Breast epithelium (tissue), 4 donors: ENCODE results near the gene TSHR. TPM values are rescaled to one million over a fixed set of nuclear protein-coding genes. Genes with fewer than 3 reads are reported as not detected.

Experiments used
- DNase-seq, 2 donors: peaks; one replicate each; pipeline ENCODE4 v3.0.0-alpha.2; 2019; ENCODE audit warnings: low spot score in 2 of 2
- H3K27ac ChIP-seq, 2 donors: fragments of 200-600 bp; sonication (generic) in 1 of 2; one replicate each; pipeline ENCODE4 v1.5.1; 2016 to 2019; ENCODE audit warnings: mild to moderate bottlenecking in 1 of 2
- H3K27me3 ChIP-seq, 2 donors: fragments of 200-600 bp; sonication (generic) in 1 of 2; one replicate each; pipeline versions ENCODE4 v1.5.1 to v1.6.0; 2017 to 2019; ENCODE audit warnings: control low read depth in 1 of 2, mild to moderate bottlenecking in 1 of 2
- H3K36me3 ChIP-seq: fragments of 200-600 bp; one replicate; pipeline ENCODE4 v1.5.1; 2019
- H3K4me1 ChIP-seq, 2 donors: fragments of 200-600 bp; sonication (generic); one replicate each; pipeline ENCODE4 v1.5.1; 2016 to 2019; ENCODE audit warnings: control low read depth in 1 of 2
- H3K4me3 ChIP-seq, 3 donors: fragments of 200-600 bp; sonication (generic); 1 replicate in 2 of 3; 2 replicates in 1 of 3; pipeline ENCODE4 v1.5.1; 2016 to 2019; ENCODE audit warnings: mild to moderate bottlenecking in 3 of 3, moderate library complexity in 2 of 3
- H3K9me3 ChIP-seq, 2 donors: fragments of 200-600 bp; sonication (generic) in 1 of 2; one replicate each; pipeline ENCODE4 v1.5.1; 2016 to 2019; ENCODE audit warnings: control low read depth in 1 of 2
- POLR2A ChIP-seq: fragments of 450-650 bp; IDR thresholded peaks from one replicate; pipeline ENCODE4 v1.6.1; 2016; ENCODE audit warnings: antibody characterized with exemption, mild to moderate bottlenecking, moderate library complexity
- POLR2AphosphoS5 ChIP-seq, 3 donors: sonication (generic); formaldehyde crosslinking; IDR thresholded peaks; one replicate each; pipeline ENCODE4 v1.6.1; 2017; ENCODE audit warnings: antibody characterized with exemption in 3 of 3
- intact Hi-C: fragments of 100-400 bp; cut with DNase I; formaldehyde crosslinking; loops from one replicate; pipeline ENCODE4 v1.15.1; 2023; ENCODE audit warnings: low total_unique reads
- total RNA-seq, 3 donors: library from RNA; depleted of rRNA; stranded (reverse); fragments of >200 nt; gene quantifications; one replicate each; pipeline ENCODE4 v1.1.0, GENCODE V29; 2016
- TF ChIP-seq, protein P1 (sequence below), 3 donors: fragments of 450-650 bp; IDR thresholded peaks; one replicate each; pipeline ENCODE4 v1.5.1; 2016 to 2017; ENCODE audit warnings: antibody characterized with exemption in 3 of 3, mild to moderate bottlenecking in 3 of 3, moderate library complexity in 3 of 3

The TSHR gene
- total RNA-seq, 3 donors from 2014 or later: 0.48 to 1.6 TPM; not detected in 1

- H3K27ac ChIP-seq: no peak overlapping the region
- no peaks in the 10 kb centered on the region for H3K4me1 ChIP-seq
- H3K27me3 ChIP-seq: no peaks in the 10 kb centered on the region
- no peaks in the 10 kb centered on the region for H3K36me3 ChIP-seq
- TF ChIP-seq POLR2AphosphoS5 (IDR thresholded peaks at IDR 0.05) (peak in 1 of 3 donors; percentile 50), POLR2A (no peak)
- TF ChIP-seq, protein P1, sequence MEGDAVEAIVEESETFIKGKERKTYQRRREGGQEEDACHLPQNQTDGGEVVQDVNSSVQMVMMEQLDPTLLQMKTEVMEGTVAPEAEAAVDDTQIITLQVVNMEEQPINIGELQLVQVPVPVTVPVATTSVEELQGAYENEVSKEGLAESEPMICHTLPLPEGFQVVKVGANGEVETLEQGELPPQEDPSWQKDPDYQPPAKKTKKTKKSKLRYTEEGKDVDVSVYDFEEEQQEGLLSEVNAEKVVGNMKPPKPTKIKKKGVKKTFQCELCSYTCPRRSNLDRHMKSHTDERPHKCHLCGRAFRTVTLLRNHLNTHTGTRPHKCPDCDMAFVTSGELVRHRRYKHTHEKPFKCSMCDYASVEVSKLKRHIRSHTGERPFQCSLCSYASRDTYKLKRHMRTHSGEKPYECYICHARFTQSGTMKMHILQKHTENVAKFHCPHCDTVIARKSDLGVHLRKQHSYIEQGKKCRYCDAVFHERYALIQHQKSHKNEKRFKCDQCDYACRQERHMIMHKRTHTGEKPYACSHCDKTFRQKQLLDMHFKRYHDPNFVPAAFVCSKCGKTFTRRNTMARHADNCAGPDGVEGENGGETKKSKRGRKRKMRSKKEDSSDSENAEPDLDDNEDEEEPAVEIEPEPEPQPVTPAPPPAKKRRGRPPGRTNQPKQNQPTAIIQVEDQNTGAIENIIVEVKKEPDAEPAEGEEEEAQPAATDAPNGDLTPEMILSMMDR (IDR thresholded peaks at IDR 0.05): peak; percentile 35 to 67 (median 61)
- DNase-seq: no peak
- intact Hi-C loops: no loop called here
- peak overlapping the region in 1 of 3 donors; percentile 2 for H3K4me3 ChIP-seq
- H3K9me3 ChIP-seq: no peaks in the 10 kb centered on the region
Observed at GRCh38 chr14:80996049-80996901, 40.9 kb downstream of the TSHR start.

- no peak for TF ChIP-seq POLR2A
- TF ChIP-seq, protein P1 (IDR thresholded peaks at IDR 0.05): no peak
- TF ChIP-seq POLR2AphosphoS5 (IDR thresholded peaks at IDR 0.05): no peak
- no peaks in the 10 kb centered on the region for H3K36me3 ChIP-seq
- intact Hi-C loops: no loop called here
- H3K9me3 ChIP-seq: no peaks in the 10 kb centered on the region
- no peaks in the 10 kb centered on the region for H3K27me3 ChIP-seq
- H3K4me1 ChIP-seq: no peaks in the 10 kb centered on the region
- no peak overlapping the region for H3K27ac ChIP-seq
- no peak overlapping the region for H3K4me3 ChIP-seq
- DNase-seq: no peak
Observed at GRCh38 chr14:81001447-81001846, 46.0 kb downstream of the TSHR start.

DNA sequence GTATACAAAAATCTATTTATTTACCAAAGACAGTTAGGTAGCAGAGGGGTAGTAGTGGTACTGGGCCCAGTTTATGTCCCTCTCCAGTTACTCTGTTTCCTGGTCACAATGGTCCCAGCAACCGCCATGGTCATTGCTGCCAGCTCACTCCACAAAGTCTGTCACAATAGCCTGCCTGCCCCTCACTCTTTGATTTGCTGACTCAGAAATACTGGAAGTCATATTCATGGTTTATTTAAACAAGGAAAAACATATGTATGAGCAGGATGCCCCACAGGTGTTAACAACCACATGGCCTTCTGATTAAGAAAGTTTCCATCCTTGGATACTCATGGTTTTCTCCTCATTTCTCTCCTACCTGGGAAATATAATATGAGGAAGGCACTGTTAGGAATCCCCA lies 49.2 kb downstream of the TSHR start:
- intact Hi-C loops: no loop called here
- Histone ChIP-seq H3K27me3 (no peaks in the 10 kb centered on the region), H3K4me3 (no peak overlapping the region), H3K27ac (no peak overlapping the region), H3K9me3 (no peaks in the 10 kb centered on the region), H3K4me1 (no peaks in the 10 kb centered on the region), H3K36me3 (no peaks in the 10 kb centered on the region)
- no peak for DNase-seq
- TF ChIP-seq POLR2AphosphoS5 (IDR thresholded peaks at IDR 0.05) (no peak), POLR2A (no peak)
- TF ChIP-seq, protein P1 (IDR thresholded peaks at IDR 0.05): no peak

- no peaks in the 10 kb centered on the region for H3K36me3 ChIP-seq
- H3K4me3 ChIP-seq: no peak overlapping the region
- DNase-seq: no peak
- TF ChIP-seq, protein P1 (IDR thresholded peaks at IDR 0.05): no peak
- no peak for TF ChIP-seq POLR2A
- TF ChIP-seq POLR2AphosphoS5 (IDR thresholded peaks at IDR 0.05): no peak
- intact Hi-C loops: no loop called here
- H3K9me3 ChIP-seq: no peaks in the 10 kb centered on the region
- H3K27me3 ChIP-seq: no peaks in the 10 kb centered on the region
- no peaks in the 10 kb centered on the region for H3K4me1 ChIP-seq
- no peak overlapping the region for H3K27ac ChIP-seq
Observed at GRCh38 chr14:81005540-81006228, 50.3 kb downstream of the TSHR start.

GRCh38 chr14:81006266-81006665 lies 50.8 kb downstream of the TSHR start:
- TF ChIP-seq, protein P1 (IDR thresholded peaks at IDR 0.05): no peak
- TF ChIP-seq POLR2AphosphoS5 (IDR thresholded peaks at IDR 0.05) (no peak), POLR2A (no peak)
- Histone ChIP-seq H3K27ac (no peak overlapping the region), H3K9me3 (no peaks in the 10 kb centered on the region), H3K4me1 (no peaks in the 10 kb centered on the region), H3K36me3 (no peaks in the 10 kb centered on the region), H3K4me3 (no peak overlapping the region), H3K27me3 (no peaks in the 10 kb centered on the region)
- intact Hi-C loops: no loop called here
- DNase-seq: no peak
